ENCODE data around the gene TNFRSF13B. TPM values are rescaled to one million over a fixed set of nuclear protein-coding genes. Genes with fewer than 3 reads are reported as not detected.

The TNFRSF13B gene
- total RNA-seq, 6 experiments from 2014 or later = not detected

DNA sequence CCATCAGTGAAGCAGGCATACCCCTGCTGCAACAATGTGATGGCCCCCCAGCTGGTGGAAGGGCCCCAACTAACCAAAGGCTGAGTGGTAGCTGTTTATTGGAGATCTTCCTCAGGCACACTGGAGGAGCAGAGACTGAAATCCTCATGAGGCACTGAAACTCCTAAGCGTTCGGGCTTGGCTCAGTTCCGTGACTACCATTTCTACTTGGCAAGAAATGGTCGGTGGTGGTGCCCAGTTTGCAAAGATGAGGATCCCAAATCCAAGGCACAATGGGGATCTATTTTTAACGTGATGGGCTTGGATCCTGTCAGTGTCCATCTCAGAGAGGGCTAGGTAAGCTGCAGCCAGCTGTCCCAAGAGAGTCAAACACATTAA is 82.8 kb downstream of the TNFRSF13B start:
- Mint-ChIP-seq H3K36me3 (ENCODE audit: low read depth) (no peaks in the 10 kb centered on the region), H3K4me3 (no peak overlapping the region), H3K4me1 (ENCODE audit: low read depth) (peaks cover 19% of the 10 kb centered on the region), H3K27ac (no peak overlapping the region), H3K9me3 (no peaks in the 10 kb centered on the region), H3K27me3 (ENCODE audit: insufficient read depth) (peaks cover 6% of the 10 kb centered on the region)
- no peak for DNase-seq
- TF ChIP-seq, protein P1, sequence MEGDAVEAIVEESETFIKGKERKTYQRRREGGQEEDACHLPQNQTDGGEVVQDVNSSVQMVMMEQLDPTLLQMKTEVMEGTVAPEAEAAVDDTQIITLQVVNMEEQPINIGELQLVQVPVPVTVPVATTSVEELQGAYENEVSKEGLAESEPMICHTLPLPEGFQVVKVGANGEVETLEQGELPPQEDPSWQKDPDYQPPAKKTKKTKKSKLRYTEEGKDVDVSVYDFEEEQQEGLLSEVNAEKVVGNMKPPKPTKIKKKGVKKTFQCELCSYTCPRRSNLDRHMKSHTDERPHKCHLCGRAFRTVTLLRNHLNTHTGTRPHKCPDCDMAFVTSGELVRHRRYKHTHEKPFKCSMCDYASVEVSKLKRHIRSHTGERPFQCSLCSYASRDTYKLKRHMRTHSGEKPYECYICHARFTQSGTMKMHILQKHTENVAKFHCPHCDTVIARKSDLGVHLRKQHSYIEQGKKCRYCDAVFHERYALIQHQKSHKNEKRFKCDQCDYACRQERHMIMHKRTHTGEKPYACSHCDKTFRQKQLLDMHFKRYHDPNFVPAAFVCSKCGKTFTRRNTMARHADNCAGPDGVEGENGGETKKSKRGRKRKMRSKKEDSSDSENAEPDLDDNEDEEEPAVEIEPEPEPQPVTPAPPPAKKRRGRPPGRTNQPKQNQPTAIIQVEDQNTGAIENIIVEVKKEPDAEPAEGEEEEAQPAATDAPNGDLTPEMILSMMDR (IDR thresholded peaks at IDR 0.05) = no peak

Other genes with a start within 250 kb of the TNFRSF13B start
- 100 to 1,000 TPM; 350 to 409 (median 372) TPM for gene MPRIP, start 70.3 kb upstream of the TNFRSF13B start, total RNA-seq (2021; fragmentation: NEBNext Ultra II Directional; extraction: Animal tissue kit (Norgen Biotek cat#: 25700))
- 1 to 10 TPM; 1.7 to 3.6 (median 2.3) TPM for gene PLD6, start 234.2 kb upstream of the TNFRSF13B start, total RNA-seq (2021; fragmentation: NEBNext Ultra II Directional; extraction: Animal tissue kit (Norgen Biotek cat#: 25700))

All from HFFc6 (cell line).